AG08395 (cell line): ENCODE data around the gene SNX9.

Experiments
- DNase-seq: peaks from one replicate; pipeline ENCODE4 v3.0.0; 2012; ENCODE audit warnings: mixed read lengths, low spot score

Gene SNX9

DNA sequence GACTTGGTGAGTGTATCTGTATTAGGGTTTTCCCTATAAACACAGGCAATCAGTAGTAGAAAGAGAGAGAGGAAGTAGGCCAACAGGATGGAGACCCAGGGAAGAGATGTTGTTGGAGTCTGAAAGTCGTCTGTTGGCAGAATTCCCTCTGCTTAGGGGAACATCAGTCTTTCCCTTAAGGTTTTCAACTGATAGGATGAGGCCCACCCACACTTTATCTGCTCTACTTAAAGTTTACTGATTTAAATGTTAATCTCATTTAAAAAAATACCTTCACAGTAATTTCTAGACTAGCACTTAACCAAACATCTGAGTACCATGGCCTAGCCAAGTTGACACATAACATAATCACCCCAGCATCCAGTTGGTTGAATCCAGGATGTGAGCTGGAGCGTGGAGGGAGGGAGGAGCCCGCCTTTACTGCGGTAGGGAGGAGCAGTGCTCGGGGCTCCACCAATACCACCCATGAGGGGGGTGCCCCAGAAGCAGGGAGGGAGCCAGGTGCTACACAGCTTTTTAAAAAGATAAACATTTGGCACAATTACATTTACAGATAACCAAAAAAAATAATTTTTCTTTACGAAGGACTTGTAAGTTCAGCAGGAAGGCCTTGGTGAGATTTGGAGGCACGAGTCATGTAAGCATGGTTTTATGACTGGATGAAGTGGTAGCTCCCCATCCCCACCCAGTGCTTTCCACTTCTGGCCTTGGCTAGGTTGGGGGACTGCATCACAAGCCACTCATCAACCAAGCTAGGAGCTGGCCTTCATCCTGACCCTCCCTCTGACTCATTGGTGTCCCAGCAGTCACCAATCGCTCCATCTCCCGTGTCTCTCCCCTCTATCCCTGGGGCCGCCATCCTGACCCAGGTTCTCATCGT lies 18.4 kb upstream of the SNX9 start:
- DNase-seq, result no peak

DNA sequence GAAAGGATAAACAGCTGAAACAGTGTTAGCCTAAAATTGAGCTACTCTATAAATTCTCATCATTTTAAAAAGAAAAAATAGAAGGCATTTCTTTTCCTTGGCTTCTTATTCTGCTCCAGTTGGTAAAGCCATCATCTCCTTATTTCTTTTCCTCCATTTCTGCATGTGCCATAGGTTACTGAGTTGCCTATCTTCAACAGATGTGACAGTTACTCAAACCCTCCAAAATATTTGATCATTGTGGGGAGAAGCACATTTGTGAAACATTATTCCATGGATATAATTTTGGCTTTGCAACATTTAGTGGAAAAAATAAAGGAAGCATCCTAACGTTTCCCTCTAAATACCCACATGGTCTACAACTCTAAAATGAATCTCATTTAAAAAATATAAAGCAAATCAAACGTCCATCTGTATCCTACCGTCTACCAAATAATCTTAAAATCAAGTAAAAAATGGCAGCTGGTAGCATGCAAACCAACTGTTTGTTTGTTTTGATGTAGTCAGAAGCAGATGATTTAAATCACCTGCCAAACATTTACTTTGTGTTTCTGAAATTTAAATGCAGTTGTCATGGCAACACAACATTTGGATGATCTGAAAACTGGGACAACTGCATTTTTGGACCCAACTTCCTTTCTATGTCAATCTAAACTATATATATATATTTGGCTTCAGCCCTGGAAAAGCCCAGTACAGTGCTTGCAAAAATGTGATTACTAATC lies 16.8 kb upstream of the SNX9 start:
- DNase-seq, result no peak

DNA sequence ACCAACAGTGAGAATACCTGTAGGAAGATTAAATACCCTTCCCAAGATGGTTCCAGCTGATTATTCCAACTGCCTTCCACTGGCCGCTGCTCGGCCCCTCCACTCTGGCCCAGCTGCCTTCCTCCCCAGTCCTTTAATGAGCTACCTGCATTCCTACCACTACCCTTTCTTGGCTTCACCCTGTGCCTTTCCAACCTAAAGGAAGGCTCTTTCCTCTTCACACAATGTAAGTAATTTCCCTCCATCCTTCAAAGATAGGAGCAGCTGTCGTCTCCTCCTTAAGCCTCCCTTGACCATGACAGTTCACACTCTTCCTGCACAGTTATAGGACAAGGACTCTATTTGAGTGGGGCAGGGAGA lies 16.2 kb upstream of the SNX9 start:
- DNase-seq, result no peak

DNA sequence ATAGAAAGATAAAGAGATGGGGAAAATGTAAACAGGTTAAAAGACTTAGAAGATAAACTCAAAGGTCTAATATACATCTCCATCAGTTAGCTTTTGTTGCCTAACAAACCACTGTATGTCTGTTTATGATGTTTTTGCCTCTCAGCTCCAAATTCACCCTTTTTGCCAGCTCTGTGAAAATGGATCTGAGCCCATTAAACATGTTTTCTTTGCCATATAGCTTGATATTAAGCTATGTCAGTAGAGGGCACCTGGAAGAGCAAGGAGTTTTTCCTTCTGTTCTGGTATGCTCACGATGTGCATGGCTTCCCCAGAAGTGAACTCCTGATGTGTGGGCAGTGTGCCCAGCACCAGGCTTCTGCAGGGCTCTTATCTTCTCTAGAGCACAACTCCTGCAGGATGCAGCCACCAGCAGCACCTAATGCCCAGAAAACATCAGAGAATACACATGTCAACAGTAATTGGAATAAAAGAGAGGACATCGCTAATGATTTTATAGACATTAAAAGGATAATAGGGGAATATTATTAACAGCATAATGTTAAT lies 14.6 kb upstream of the SNX9 start:
- no peak for DNase-seq

DNA sequence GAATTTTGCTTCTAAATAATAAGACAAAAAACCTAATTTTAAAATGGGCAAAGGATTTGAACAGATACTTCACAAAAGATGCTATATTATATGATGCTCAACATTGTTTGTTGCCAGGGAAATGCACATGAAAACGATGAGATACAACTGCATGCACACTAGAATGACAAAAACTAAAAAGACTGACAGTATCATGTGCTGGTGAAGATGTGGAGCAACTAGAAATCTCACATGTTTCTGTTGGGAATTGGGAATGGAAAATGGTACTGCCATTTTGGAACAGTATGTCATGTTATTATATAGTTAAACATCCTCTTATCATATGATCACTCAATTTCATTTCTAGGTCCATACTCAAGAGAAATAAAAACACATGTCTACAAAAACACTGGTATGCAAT lies 13.4 kb upstream of the SNX9 start:
- no peak for DNase-seq

DNA sequence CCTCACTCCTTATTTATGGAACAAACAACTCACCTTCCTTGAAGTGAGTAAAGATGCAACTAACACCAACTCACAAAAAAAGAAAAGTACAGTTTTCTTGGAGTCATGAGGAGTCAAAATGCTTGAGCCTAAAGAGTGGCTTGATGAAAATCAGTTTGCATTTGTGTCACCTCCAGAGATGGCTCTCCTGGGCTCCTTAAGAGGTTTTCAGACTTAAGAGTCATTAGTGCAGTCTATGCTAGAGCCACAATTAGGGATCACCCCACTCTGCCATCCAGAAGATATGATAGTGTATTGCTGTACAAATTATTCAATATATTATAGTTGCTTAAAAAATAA lies 11.9 kb upstream of the SNX9 start:
- no peak for DNase-seq

DNA sequence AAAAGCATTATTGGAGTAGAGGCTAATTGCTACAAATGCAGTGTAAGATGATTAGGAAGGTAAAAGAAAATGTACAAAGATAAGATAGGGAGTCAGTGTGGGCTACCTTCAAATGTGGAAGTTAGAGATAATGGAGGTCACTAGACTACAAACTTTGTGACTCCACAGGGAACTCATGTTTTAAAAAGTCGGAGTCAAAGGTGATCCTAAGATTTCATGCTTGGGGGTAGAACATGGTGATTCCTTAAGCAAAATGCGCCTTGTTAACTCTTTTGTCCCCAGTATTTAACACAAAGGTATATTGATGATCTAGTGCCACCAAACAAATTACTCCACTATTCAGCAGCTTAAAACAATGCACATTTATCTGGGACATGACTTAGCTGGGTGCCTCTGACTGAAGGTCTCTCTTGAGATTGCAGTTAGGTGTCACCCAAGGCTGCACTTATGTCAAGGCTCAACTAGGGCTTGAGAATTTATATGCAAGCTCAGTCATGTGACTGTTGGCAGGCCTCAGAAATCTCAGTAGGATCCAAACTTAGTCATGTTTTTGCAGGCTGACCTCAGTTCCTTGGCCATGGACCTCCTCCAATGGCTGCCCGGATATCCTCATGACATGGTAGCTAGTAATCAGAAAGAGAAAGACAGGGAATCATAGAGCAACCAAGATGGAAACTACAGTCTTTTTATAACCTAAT lies 11.4 kb upstream of the SNX9 start:
- no peak for DNase-seq

DNA sequence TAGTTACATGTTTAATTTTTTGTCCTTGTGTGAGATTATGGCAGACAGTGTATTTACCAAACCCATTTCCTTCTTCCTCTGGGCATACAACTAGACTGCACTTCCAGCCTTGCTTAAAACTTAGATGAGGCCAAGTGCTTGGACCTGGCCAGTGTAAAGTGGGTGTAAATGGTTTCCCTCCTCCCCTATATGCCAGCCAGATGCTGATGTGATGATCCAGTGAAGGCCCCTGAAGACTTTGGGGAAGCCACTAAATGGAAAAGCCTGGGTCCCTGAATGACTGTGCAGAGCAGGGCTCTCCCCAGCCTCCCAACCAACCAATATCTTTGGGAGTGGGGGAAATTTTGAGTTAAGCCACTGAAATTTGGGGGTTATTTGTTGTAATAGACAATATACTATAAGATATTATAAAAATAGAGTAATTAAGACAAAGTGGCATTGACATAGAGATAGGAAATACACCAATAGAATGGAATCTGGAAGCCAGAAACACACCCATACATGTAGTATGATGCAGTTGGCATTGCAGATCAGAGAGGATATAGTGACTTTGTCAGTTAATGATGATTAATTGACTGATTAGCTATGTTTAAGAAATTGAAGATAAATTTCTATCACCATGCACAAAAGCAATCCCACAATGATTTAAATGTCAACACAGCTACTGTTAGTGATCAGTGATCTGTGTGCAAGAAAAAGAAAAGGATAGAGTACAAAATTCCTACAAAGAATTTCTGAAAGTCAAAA lies 10.4 kb upstream of the SNX9 start:
- DNase-seq, result no peak

DNA sequence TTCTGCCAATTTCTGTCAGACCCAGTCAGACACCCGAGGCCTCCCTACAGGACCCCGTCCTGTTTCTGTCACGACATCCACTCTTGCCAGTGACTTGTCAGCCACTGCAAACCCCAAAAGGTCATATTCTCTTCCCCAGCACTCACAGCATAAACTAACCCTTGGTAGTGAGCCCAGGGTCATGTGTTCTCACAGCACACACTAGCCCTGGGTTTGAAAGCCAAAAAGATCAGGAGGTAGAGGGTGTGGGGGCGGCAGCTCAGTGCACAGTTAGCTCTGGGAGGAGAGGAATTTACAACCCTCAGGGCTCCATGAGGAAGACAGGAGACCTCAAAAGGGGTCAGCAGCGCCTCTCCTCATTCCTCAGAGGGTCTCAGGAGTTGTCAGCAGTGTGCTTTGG lies 9.9 kb upstream of the SNX9 start:
- DNase-seq, result no peak

DNA sequence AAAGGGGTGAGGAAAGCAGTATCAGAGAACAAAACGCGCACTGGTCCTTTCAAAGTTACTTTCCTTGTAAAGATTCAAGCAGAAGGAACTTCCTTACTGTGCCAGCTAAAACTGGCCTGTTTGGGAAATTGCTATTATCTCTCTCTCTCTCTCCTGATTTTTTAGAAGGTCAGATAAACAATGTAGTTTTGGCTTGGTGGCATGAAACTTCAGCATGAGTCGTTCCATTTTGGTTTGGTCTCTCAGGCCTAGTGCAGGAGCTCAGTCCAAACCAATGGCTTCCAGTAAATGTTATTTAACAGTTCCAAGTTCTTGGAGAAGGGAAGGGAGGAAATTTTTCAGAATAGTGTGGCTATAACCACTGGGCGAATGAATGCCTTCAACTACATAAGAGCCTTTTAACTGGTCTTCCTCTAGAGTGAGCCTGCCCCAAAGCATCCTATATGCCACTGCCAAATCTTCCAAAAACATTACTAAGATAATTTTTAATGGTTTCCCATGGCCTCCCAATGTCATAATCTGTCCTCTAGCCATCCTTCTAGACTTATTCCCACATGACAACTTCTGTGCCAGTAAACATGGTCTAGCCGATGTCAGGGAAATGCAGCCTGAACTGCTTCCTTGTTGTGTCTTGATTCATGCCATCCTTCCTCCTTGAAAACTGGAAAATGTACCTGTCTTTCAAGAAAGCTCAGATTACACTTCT lies 9.1 kb upstream of the SNX9 start:
- DNase-seq, result peak; percentile 39

DNA sequence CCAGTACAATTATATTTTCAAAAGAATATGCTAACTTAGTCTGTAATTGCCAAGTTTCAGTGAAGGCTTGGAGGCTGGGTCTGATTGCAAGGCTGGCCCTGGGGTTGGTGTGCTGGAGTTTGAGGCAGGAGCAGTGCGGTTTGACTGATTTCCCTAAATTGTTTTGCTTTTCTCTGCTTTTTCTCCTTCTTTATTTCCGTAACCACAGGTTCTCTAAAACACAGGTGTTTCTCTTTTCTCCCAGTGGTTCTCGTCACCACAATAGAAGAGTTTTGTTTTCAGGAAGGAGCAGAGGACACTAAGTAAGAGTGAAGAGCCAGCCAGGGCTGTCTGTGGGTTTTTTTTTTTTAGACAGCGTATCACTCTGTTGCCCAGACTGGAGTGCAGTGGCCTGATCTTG lies 8.2 kb upstream of the SNX9 start:
- no peak for DNase-seq

DNA sequence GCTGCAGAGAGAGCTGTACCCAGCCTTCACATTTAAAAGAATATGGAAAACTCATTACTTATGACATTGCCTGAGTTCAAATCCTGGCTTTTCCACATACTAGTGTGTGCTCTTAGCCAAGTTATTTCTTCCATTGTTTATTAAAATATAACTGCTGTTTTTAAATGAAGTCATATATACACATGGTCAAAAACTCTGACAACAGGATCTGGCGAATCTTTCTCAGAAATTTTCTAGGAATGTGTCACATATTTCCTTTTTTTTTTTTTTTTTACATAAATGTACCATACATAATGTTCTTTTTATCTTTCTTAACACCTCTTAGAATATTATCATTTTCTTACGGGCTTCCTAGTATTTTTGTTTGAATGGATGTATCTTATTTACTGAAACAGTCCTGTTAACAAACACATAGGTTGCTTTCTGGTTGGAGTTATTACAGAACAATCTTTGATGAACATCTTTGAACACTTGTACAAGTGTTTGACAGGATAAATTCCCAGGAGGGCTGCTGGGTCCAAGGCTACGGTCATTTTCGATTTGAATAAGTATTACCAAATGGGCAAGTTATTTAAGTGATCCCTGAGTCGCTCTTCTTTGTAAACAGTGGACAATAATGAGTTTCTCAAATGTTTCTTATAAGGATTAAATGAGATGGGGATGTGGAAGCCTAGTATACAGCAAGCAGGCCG lies 1.6 kb upstream of the SNX9 start:
- no peak for DNase-seq

DNA sequence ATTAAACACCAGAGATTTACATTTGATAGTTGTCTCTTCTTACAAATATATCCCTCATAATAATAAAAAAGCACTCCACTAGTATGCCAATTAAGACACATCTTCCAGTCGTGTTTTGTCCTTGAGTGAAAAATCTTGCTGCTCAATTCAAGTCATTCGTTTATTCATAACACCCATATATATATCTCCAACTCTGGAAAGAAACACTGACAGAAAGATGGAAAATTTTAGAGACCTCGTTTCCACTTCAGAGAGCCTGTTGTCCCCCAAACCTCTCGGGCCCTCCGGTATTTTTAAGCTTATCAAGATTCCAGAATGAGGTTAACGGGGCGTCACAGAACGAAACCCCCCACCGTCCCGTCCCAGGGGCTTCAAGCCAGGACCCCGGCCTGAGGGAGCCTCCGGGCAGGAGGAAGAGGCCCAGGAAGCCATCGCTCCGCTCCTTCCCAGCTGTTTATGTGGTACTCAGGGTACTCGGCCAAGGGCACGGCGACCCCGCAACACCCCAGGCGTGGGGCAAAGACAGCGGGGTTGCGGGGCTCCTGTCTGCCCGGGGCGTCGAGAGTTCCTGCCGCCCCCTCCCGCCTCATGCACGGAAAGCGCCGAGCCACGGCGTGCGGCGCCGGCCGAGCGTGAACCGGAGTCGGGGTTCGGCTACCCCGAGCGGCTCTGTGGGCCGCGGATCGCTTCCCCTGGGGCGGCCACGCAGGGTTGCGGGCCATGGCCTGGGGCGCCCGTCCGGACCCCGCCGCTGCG lies 623 bp upstream of the SNX9 start:
- DNase-seq, result no peak

DNA sequence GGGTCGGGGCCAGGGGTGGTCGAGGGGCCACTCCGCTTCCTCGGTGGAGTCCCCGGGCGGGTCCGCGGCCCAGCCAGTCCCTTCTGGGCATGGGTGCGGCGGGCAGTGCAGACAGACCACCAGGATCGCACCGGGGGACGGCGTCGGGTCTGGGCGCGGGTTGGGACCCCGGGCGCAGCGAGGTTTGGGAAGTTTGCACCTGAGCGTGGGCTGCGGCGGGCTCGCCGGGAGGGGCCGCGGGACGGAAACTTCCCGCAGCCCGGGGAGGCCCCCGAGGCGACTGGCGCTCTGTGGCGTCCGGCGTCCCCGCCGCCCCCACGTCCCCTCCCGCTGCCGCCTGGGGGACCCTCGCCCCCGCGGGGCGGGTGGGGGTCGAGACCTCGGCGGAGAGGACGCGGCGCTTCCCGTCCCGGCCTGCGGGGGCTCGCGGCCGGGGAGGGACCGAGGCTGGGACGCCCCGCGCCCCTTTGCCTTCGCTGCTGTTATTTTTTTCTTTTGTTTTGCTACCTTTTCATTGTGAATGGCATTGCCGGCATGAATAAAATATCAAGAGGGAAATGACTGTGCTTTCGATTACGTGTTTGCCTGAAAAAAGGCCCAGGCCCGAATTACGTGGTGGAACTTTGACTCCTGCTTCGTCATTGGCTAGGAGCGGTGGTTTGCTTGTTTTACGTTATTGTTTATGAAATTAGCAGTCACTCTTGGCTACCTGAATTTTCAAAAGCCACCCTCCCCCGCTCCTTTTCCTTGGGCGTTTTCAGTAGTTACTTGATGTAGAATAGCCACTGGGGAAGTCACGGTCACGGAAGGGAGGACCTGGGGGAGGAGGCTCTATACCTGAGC lies 703 bp downstream of the SNX9 start:
- peak; percentile 27 for DNase-seq

DNA sequence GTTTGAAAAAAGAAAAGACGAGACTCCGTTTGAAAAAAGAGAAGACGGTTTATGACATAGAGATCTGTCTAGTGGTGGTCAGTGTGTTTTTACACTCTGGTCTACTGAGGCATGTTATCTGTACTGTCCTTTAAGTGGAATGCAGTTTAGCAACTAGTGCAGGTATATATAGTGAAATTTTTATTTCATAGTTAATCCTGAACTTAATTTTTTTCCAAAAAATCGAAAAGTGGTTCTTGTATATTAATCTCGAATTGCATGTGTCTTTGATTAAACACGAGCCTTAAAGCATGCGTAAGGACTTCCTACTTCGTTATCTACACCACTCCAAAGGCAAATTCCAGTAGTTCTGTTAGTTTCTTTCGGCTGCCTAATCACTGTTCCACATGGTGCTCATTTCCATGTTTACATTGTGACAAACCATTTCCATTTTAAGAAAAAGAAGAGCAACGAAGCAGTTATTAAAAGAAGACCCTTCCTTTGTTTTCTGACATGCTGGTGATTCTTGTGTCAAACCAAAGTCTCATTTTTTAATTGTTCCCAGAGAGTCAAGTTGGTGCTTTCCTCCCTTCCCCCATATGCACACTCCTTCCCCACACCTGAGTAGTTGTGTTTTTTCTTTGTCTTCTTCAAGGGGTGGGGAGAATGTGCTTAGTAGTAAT lies 2.3 kb downstream of the SNX9 start:
- no peak for DNase-seq

DNA sequence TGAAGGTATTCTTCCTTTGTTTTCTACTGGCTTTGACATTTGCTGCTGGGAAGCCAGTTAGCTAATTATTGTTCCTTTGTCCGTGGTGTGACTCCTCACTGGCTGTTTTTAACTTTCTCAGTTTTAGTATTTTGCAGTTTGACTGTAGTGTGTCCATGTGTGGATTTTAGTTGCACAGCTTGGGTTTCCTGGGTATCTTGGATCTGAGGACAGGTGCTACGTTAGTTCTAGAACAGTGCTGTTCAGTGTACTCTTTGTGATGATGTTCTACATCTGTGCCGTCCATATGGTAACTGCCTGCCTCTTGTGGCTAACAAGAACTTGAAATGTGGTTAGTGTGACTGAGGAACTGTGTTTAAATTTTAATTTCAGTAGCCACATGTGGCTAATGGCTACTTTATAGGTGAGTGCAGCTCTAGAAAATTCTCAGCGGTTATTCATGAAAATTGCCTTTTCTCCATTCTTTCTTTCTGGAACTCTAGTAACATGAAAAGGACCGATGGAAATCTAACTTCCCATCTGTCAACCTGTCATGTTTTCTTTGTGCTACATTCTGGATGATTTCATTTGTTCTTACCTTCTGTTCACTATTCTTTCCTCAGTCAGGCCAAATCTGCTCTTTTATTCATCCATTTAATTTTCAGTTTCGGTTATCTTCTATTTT lies 7.4 kb downstream of the SNX9 start:
- DNase-seq, result no peak

DNA sequence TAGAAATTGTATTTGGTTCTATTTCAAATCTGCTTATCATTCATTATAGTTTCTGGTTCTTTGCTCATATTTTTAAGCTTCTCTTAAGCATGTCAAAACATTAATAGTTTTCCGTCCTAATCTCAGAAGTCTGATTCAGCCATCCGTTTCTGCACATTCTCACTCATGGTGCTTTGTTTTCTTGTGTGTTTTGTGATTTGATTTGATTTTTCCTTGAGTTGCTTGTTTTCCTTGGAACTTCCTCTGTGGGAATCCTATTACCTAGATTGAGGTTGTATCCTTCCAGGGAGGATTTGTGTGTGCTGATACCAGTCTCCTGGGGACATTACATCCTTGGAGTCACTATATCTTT lies 7.9 kb downstream of the SNX9 start:
- DNase-seq, result no peak
